RWPE2 (cell line): Measurements from ENCODE around the gene ULBP3.

Experiments
- ATAC-seq: fragments of 200-7000 bp; cut with Tn5 transposase; 3 replicates; pipeline ENCODE4 v1.9.1; 2021; ENCODE audit warnings: low read depth
- DNase-seq: peaks from one replicate; pipeline ENCODE4 v3.0.0-alpha.2; 2020; ENCODE audit warnings: low spot score
- H3K27ac ChIP-seq: fragments of 450-650 bp; 2 replicates; pipeline ENCODE4 v1.5.1; 2017; ENCODE audit warnings: mild to moderate bottlenecking; ENCODE audit not compliant: poor library complexity, severe bottlenecking
- H3K27me3 ChIP-seq: fragments of 250-450 bp; sonication (Bioruptor Pico); 2 replicates; pipeline ENCODE4 v1.5.1; 2021; ENCODE audit warnings: mild to moderate bottlenecking, moderate library complexity; ENCODE audit not compliant: insufficient read depth, poor library complexity, severe bottlenecking
- H3K36me3 ChIP-seq: fragments of 250-450 bp; sonication (Bioruptor Pico); 2 replicates; pipeline ENCODE4 v1.5.1; 2020; ENCODE audit warnings: low read depth, mild to moderate bottlenecking, moderate library complexity
- H3K4me1 ChIP-seq: fragments of 250-450 bp; sonication (Bioruptor Pico); 2 replicates; pipeline ENCODE4 v1.5.1; 2021; ENCODE audit warnings: mild to moderate bottlenecking, moderate library complexity; ENCODE audit not compliant: insufficient read depth, poor library complexity, severe bottlenecking
- H3K4me3 ChIP-seq: fragments of 250-450 bp; sonication (Bioruptor Pico); 2 replicates; pipeline ENCODE4 v1.5.1; 2021; ENCODE audit warnings: mild to moderate bottlenecking, moderate library complexity; ENCODE audit not compliant: severe bottlenecking
- H3K9me3 ChIP-seq: fragments of 250-450 bp; sonication (Bioruptor Pico); 2 replicates; pipeline ENCODE4 v1.5.1; 2021; ENCODE audit warnings: mild to moderate bottlenecking, moderate library complexity; ENCODE audit not compliant: severe bottlenecking
- CTCF ChIP-seq: fragments of 450-650 bp; IDR thresholded peaks from one replicate; pipeline ENCODE4 v1.5.1; 2017; ENCODE audit warnings: mild to moderate bottlenecking, moderate library complexity; ENCODE audit not compliant: poor library complexity, severe bottlenecking

Gene ULBP3

GRCh38 chr6:150056916-150057315 lies 12.0 kb downstream of the ULBP3 start:
- no peak for ATAC-seq
- no peaks in the 10 kb centered on the region for H3K4me1 ChIP-seq
- no peaks in the 10 kb centered on the region for H3K27me3 ChIP-seq
- H3K36me3 ChIP-seq = no peaks in the 10 kb centered on the region
- no peak overlapping the region for H3K27ac ChIP-seq
- no peak overlapping the region for H3K4me3 ChIP-seq
- no peak for TF ChIP-seq CTCF
- H3K9me3 ChIP-seq = no peaks in the 10 kb centered on the region
- DNase-seq = no peak

GRCh38 chr6:150056156-150056555 lies 12.8 kb downstream of the ULBP3 start:
- no peak for TF ChIP-seq CTCF

GRCh38 chr6:150055131-150055530 lies 13.8 kb downstream of the ULBP3 start:
- Histone ChIP-seq H3K4me3 (no peak overlapping the region), H3K9me3 (no peaks in the 10 kb centered on the region), H3K27me3 (no peaks in the 10 kb centered on the region), H3K27ac (no peak overlapping the region), H3K36me3 (no peaks in the 10 kb centered on the region), H3K4me1 (no peaks in the 10 kb centered on the region)
- no peak for DNase-seq
- TF ChIP-seq CTCF = no peak
- no peak for ATAC-seq

More at GRCh38 chr6:150056156-150056555, 12.8 kb downstream of the ULBP3 start:
- H3K27ac ChIP-seq = no peak overlapping the region
- H3K36me3 ChIP-seq = no peaks in the 10 kb centered on the region
- H3K4me1 ChIP-seq = no peaks in the 10 kb centered on the region
- no peak for ATAC-seq
- no peaks in the 10 kb centered on the region for H3K27me3 ChIP-seq
- no peak overlapping the region for H3K4me3 ChIP-seq
- DNase-seq = no peak
- H3K9me3 ChIP-seq = no peaks in the 10 kb centered on the region

- ATAC-seq (no peak), DNase-seq (no peak)
- Histone ChIP-seq H3K4me1 (no peaks in the 10 kb centered on the region), H3K27me3 (no peaks in the 10 kb centered on the region), H3K4me3 (no peak overlapping the region), H3K27ac (no peak overlapping the region), H3K36me3 (no peaks in the 10 kb centered on the region), H3K9me3 (no peaks in the 10 kb centered on the region)
- no peak for TF ChIP-seq CTCF
These were observed 15.5 kb downstream of the ULBP3 start for GRCh38 chr6:150053450-150053849.

GRCh38 chr6:150050846-150051245 lies 18.1 kb downstream of the ULBP3 start:
- Histone ChIP-seq H3K9me3 (no peaks in the 10 kb centered on the region), H3K4me3 (no peak overlapping the region), H3K27me3 (no peaks in the 10 kb centered on the region), H3K4me1 (no peaks in the 10 kb centered on the region), H3K36me3 (no peaks in the 10 kb centered on the region), H3K27ac (no peak overlapping the region)
- DNase-seq = no peak
- TF ChIP-seq CTCF = no peak
- ATAC-seq = no peak
